ENCODE results near the gene KIF26B. TPM values are rescaled to one million over a fixed set of nuclear protein-coding genes. Genes with fewer than 3 reads are reported as not detected.
"Not testable (repeated sequence)": the region's sequence is repeated elsewhere in the genome, so short reads cannot be mapped to it uniquely, and the experiment has no call there.

Gene KIF26B
- total RNA-seq, 2 experiments from 2014 or later = 0.60 to 0.84 TPM

GRCh38 chr1:245687636-245688535 lies 533.1 kb downstream of the KIF26B start:
- Mint-ChIP-seq H3K27me3 (peaks cover 12% of the 10 kb centered on the region), H3K9me3 (no peaks in the 10 kb centered on the region), H3K27ac (no peak overlapping the region), H3K4me1 (no peaks in the 10 kb centered on the region), H3K36me3 (no peaks in the 10 kb centered on the region), H3K4me3 (no peak overlapping the region)
- peak; percentile 3 for DNase-seq

GRCh38 chr1:245688536-245689453 lies 534.0 kb downstream of the KIF26B start:
- Mint-ChIP-seq H3K9me3 (no peaks in the 10 kb centered on the region), H3K4me3 (no peak overlapping the region), H3K36me3 (no peaks in the 10 kb centered on the region), H3K4me1 (no peaks in the 10 kb centered on the region), H3K27me3 (peaks cover 12% of the 10 kb centered on the region), H3K27ac (no peak overlapping the region)
- no peak for DNase-seq

- Mint-ChIP-seq H3K36me3 (no peaks in the 10 kb centered on the region), H3K27me3 (peaks cover 12% of the 10 kb centered on the region), H3K9me3 (no peaks in the 10 kb centered on the region), H3K4me1 (no peaks in the 10 kb centered on the region), H3K27ac (no peak overlapping the region), H3K4me3 (no peak overlapping the region)
- no peak for DNase-seq
Observed at GRCh38 chr1:245690156-245690690, 535.4 kb downstream of the KIF26B start.

GRCh38 chr1:245690946-245691541 lies 536.3 kb downstream of the KIF26B start:
- no peaks in the 10 kb centered on the region for H3K9me3 Mint-ChIP-seq
- H3K36me3 Mint-ChIP-seq = no peaks in the 10 kb centered on the region
- no peak for DNase-seq
- H3K27ac Mint-ChIP-seq = no peak overlapping the region
- no peak overlapping the region for H3K4me3 Mint-ChIP-seq
- H3K4me1 Mint-ChIP-seq = no peaks in the 10 kb centered on the region
- H3K27me3 Mint-ChIP-seq = peaks cover 12% of the 10 kb centered on the region

GRCh38 chr1:245691897-245692296 lies 537.1 kb downstream of the KIF26B start:
- Mint-ChIP-seq H3K4me1 (no peaks in the 10 kb centered on the region), H3K36me3 (no peaks in the 10 kb centered on the region)

GRCh38 chr1:245692318-245692717 lies 537.5 kb downstream of the KIF26B start:
- no peak for DNase-seq
- peaks cover 7% of the 10 kb centered on the region for H3K27me3 Mint-ChIP-seq
- H3K4me1 Mint-ChIP-seq = no peaks in the 10 kb centered on the region
- no peaks in the 10 kb centered on the region for H3K36me3 Mint-ChIP-seq
- H3K27ac Mint-ChIP-seq = no peak overlapping the region
- H3K4me3 Mint-ChIP-seq = no peak overlapping the region
- H3K9me3 Mint-ChIP-seq = no peaks in the 10 kb centered on the region

More at GRCh38 chr1:245691897-245692296, 537.1 kb downstream of the KIF26B start:
- H3K27ac Mint-ChIP-seq = no peak overlapping the region
- no peaks in the 10 kb centered on the region for H3K9me3 Mint-ChIP-seq
- no peak for DNase-seq
- no peak overlapping the region for H3K4me3 Mint-ChIP-seq
- peaks cover 11% of the 10 kb centered on the region for H3K27me3 Mint-ChIP-seq

- Mint-ChIP-seq H3K36me3 (no peaks in the 10 kb centered on the region), H3K27ac (no peak overlapping the region), H3K4me1 (no peaks in the 10 kb centered on the region), H3K27me3 (peaks cover 6% of the 10 kb centered on the region), H3K4me3 (no peak overlapping the region), H3K9me3 (no peaks in the 10 kb centered on the region)
- no peak for DNase-seq
Observed at GRCh38 chr1:245693116-245693793, 538.5 kb downstream of the KIF26B start.

GRCh38 chr1:245693941-245694752 lies 539.4 kb downstream of the KIF26B start:
- no peak overlapping the region for H3K27ac Mint-ChIP-seq
- DNase-seq = no peak
- peaks cover 6% of the 10 kb centered on the region for H3K27me3 Mint-ChIP-seq
- H3K9me3 Mint-ChIP-seq = no peaks in the 10 kb centered on the region
- H3K36me3 Mint-ChIP-seq = no peaks in the 10 kb centered on the region
- H3K4me1 Mint-ChIP-seq = no peaks in the 10 kb centered on the region
- H3K4me3 Mint-ChIP-seq = no peak overlapping the region

GRCh38 chr1:245694753-245695195 lies 540.0 kb downstream of the KIF26B start:
- Mint-ChIP-seq H3K4me3 (no peak overlapping the region), H3K9me3 (no peaks in the 10 kb centered on the region), H3K36me3 (no peaks in the 10 kb centered on the region), H3K27me3 (peaks cover under 1% of the 10 kb centered on the region), H3K27ac (no peak overlapping the region), H3K4me1 (no peaks in the 10 kb centered on the region)
- DNase-seq = no peak

- Mint-ChIP-seq H3K27ac (no peak overlapping the region), H3K4me3 (no peak overlapping the region), H3K4me1 (no peaks in the 10 kb centered on the region), H3K9me3 (no peaks in the 10 kb centered on the region), H3K27me3 (no peaks in the 10 kb centered on the region), H3K36me3 (no peaks in the 10 kb centered on the region)
- no peak for DNase-seq
Observed at GRCh38 chr1:245695211-245695610, 540.4 kb downstream of the KIF26B start.

- not testable (repeated sequence) for DNase-seq, H3K4me3 Mint-ChIP-seq, H3K27ac Mint-ChIP-seq, H3K27me3 Mint-ChIP-seq, H3K4me1 Mint-ChIP-seq, H3K36me3 Mint-ChIP-seq, H3K9me3 Mint-ChIP-seq
Observed at GRCh38 chr1:245695701-245696100, 540.9 kb downstream of the KIF26B start.

- Mint-ChIP-seq H3K9me3 (no peaks in the 10 kb centered on the region), H3K27ac (no peak overlapping the region), H3K36me3 (no peaks in the 10 kb centered on the region), H3K4me3 (no peak overlapping the region), H3K4me1 (no peaks in the 10 kb centered on the region), H3K27me3 (no peaks in the 10 kb centered on the region)
- DNase-seq = no peak
Observed at GRCh38 chr1:245698116-245698515, 543.3 kb downstream of the KIF26B start.

- H3K36me3 Mint-ChIP-seq = no peaks in the 10 kb centered on the region
- H3K9me3 Mint-ChIP-seq = no peaks in the 10 kb centered on the region
- H3K4me1 Mint-ChIP-seq = no peaks in the 10 kb centered on the region
- no peak overlapping the region for H3K4me3 Mint-ChIP-seq
- H3K27me3 Mint-ChIP-seq = no peaks in the 10 kb centered on the region
- no peak for DNase-seq
- H3K27ac Mint-ChIP-seq = no peak overlapping the region
Observed at GRCh38 chr1:245698860-245699259, 544.1 kb downstream of the KIF26B start.

- Mint-ChIP-seq H3K36me3 (no peaks in the 10 kb centered on the region), H3K27me3 (no peaks in the 10 kb centered on the region), H3K4me1 (no peaks in the 10 kb centered on the region), H3K9me3 (no peaks in the 10 kb centered on the region), H3K4me3 (no peak overlapping the region), H3K27ac (no peak overlapping the region)
- DNase-seq = no peak
Observed at GRCh38 chr1:245700631-245701030, 545.8 kb downstream of the KIF26B start.
